Activated CD4-positive, alpha-beta T cell treated with anti-CD3 and anti-CD28 coated beads, Interleukin-10, Interleukin-2, amounts not matched to agents 100 ng/mL and 50 ng/mL, durations not matched to agents 16 hours and 8 hours (primary cell): Measurements from ENCODE around the gene CFAP54.
A peak's percentile ranks its signal among the peaks of the same experiment; 100 is the strongest.
"Not testable (repeated sequence)": the region's sequence is repeated elsewhere in the genome, so short reads cannot be mapped to it uniquely, and the experiment has no call there.

Experiments
- DNase-seq: peaks from one replicate; pipeline ENCODE4 v3.0.0-alpha.2; 2020

CFAP54 gene, protein sequence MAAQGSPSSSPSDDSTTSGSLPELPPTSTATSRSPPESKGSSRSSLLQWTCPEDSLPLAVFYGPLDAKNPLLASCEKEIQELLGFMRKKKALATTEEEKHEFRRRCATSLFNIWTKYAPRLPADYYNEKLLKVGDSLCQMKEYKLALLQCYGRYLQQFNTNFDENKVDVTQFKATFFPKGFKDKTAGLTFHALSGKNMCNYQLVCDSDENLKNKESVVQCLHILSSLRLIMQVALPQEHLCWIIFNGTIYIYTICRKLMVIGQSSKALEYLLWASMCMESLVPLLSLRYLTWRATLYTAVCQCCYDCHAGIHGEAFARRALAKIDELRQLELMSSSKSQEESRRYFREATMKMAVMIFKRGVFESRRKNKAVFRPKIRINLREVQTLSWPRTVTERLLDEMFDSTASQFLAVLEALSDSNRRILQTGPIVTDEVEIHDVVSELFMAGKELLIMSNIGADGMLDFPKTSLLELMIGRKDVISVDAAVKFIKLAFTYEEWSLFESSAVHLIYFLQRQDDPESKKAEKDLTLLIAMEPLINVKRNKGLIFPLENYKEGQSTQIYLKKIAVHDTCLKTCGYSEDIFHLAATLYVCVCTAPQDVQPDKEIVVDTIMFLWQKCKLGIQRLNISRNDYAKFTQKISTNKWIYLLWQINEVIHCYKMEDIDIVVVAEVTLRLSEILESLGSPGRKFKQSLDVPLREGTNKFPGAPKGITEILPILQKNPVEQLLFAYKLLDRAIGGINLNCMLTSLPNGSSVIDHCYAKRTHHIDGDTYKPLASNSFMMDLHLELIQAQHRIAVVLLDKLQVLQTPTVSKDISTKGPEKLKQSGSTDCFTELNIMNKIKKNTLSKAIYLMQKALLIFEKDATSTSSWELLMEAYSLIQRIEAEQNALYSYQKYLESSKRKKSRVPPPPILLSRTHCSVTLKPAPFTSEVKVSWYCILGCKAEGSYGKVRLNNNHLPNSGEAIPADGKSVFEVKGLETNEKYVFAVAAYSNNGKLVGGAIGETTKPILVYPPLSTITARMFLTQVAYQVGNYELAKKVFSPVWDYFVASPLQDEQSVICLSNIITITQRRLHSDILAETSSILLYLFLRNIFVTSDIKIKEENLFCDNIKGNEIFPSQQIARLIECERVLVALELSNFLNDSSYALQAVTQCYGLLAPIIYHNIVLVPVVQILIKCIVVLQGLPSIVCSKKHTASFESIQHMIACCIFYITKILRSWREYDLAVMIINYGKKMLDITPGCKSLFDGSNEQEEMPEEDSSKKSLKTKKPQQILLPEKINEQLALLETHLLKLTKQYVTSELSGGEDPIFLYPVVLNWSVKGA (N-terminal part only)

DNA sequence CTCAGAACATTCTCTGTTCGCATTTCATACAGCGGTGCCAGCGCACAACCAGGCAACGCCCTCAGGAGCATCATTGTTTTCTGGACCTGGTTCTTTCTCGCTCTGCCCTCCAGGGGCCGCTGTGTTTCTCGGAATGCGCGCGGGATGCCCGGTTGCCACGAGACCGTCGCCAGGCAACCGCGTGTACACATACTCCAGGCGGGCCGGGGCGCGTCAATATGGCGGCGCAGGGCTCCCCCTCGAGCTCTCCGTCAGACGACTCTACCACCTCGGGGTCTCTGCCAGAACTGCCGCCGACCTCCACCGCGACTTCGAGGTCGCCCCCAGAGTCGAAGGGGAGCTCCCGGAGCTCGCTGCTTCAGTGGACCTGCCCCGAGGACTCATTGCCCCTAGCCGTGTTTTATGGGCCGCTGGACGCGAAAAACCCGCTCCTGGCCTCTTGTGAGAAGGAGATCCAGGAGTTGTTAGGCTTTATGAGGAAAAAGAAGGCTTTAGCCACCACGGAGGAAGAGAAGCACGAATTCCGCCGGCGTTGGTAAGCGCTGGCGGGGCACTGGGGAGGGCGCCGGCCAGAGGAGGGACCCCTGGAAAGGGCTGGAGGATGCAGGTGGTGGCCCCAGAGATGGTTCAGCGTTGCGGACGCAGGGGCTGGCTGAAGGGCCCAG lies at the start of gene CFAP54:
CFAP54 (plus strand) TSS at position 186 of the 665 bp plus-strand sequence; CDS start at position 219, 33 bp downstream.
- peak; percentile 96 for DNase-seq

DNA sequence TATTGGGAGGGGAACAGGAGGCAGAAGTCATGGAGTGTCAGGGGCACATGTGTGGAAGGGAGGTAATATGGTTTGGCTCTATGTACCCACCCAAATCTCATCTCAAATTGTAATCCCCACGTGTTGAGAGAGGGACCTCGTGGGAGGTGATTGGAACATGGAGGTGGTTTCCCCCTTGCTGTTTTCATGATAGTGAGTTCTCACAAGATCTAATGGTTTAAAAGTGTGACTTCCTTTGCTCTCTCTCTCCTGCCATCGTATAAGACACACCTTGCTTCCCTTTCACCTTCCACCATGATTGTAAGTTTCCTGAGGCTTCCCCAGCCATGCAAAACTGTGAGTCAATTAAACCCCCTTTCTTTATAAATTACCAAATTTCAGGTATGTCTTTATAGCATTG lies 47.6 kb upstream of the CFAP54 start:
- no peak for DNase-seq

DNA sequence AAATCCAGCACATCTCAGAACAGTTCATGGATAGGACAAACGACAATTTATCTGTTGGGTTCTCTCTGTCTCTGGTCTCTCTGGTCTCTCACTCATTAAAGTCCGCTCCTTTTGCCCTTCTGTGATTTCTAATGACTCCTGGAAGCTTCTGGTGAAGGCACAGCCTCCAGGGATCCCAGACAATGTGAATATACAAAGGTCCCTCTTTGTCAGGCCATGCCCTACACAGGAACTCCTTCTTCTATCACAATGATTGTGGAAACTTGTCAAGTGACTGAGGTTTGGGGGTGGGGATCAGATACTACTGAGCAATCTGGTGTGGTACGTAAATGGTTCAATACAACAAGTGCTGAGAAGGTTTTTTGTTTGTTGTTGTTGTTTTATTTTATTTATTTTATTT lies 46.5 kb upstream of the CFAP54 start:
- DNase-seq, result no peak

DNA sequence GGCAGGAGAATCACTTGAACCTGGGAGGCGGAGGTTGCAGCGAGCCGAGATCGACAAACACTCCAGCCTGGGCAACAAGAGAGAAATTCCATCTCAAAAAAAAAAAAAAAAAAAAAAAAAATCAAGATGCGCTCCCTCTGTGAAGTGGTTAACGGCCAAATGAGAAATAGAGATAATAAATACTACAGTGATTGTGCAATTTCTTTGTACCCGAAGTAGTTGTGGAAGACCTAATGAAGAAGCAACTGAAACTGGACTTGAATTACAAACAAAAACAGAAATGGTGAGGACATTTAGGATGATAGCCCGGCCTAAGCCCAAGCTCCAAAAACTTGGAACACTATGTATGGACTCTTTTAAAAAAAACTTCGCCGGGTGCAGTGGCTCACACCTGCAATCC lies 45.0 kb upstream of the CFAP54 start:
- DNase-seq, result no peak

DNA sequence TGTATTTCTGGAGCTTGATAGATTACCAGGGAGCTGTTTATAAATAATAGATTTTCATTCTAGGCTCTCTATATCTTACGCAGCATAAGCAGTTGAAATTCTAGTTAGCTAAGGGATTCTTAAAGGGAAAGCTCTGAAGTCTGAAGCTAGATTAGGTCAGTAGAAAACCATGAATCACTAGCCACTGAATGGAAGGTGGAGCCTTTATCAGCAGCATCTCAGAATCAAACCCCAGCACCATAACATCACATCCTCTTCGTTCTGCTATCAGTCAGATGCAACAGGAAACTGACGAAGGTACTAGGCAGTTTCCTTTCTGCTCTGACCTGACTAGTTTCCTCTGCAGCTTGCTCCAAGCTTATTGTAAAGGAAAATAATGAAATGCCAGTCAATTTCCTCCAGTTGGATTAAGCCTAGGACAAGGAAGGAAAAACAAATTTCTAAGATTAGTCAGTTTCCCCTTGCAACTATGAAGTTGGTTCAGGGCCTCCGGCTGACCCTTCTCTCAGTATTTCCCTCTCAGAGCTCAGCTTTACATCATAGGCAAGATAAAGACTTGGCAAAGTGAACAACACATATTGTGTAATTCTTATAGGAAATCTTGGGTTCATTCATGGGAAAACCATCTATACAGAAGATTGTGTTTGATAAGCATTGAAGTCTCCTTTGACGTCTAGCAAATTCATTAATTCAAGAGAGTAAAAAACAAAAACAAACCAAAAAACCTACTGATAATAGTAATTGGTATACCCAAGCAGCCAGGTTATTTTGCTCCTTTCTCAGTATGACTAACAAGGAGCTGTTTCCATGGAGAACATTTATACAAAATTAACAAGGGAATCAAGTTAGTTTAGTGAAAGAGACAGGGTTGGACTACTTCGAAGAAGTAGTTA lies 43.4 kb upstream of the CFAP54 start:
- peak; percentile 93 for DNase-seq

DNA sequence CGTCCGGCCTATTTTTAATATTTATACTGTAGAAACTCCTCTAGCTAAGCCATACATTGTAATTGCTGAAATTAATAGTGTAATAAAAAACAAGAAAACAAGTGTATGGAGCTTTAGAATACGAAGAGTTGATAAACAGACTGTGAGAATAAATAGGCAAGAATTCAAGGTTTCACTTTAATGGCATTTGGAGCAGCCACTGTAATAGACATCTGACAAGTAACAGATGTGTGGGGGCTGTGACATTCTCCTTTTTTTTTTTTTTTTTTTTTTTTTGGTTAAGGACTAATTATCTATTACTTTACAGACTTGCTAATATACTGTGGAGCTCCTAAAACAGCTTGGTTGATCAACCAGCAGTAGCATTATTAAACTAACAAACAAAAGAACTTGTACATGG lies 42.1 kb upstream of the CFAP54 start:
- DNase-seq, result no peak

DNA sequence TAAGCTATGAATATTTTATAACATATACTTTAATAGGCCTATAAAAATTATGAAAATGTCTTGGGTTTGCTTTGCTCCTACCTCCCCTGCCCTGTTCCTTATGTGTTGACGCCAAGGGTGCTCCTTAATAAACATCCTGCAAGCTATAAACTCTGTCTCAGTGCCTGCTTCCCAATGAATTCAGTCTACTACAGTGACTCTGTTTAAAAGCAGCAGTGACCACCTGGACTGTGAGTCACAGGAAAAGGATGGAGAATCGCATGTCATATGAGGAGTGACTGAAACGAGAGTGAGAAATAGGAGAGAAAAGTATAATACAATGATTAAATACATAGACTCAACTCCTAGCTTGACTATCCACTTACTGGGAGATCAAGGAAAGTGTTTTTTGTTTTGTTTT lies 41.1 kb upstream of the CFAP54 start:
- DNase-seq, result no peak

DNA sequence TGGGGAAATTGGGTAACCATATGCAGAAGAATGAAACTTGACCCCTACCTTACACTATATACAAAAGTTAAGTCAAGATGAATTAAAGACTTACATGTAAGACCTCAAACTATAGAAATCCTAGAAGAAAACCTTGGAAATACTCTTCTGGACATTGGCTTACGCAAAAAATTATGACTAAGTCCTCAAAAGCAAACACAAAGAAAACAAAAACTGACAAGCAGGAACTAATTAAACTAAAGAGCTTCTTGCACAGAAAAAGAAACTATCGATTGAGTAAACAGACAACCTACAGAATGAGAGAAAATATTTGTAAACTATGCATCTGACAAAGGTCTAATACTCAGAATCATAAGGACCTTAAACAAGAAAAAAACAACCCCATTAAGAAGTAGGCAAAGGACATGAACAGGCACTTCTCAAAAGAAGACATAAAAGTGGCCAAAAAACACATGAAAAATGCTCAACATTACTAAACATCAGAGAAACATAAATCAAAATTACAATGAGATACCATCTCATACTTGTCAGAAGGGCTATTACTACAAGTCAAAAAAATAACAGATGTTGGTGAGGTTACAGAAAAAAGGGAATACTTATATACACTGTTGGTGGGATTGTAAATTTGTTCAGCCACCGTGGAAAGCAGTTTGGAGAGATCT lies 37.0 kb upstream of the CFAP54 start:
- DNase-seq, result no peak

DNA sequence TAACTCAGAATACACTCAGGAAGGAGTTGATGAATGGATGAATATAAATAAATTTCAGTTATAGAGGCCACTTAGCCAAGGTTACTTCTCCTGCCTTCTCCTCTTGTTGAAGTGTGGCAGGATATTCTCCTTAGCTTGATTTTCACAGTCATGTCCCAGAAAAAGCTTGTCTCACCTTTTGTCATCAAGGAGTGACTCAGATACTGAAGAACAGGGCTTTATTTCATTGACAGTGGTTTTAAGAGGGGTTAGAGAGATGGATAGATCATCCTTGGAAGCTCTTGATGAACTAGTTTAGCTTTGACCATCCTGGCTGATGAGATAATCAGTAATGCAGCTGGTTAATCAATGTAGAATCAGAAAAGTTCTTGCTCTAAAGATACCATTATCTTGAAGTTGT lies 35.0 kb upstream of the CFAP54 start:
- no peak for DNase-seq

DNA sequence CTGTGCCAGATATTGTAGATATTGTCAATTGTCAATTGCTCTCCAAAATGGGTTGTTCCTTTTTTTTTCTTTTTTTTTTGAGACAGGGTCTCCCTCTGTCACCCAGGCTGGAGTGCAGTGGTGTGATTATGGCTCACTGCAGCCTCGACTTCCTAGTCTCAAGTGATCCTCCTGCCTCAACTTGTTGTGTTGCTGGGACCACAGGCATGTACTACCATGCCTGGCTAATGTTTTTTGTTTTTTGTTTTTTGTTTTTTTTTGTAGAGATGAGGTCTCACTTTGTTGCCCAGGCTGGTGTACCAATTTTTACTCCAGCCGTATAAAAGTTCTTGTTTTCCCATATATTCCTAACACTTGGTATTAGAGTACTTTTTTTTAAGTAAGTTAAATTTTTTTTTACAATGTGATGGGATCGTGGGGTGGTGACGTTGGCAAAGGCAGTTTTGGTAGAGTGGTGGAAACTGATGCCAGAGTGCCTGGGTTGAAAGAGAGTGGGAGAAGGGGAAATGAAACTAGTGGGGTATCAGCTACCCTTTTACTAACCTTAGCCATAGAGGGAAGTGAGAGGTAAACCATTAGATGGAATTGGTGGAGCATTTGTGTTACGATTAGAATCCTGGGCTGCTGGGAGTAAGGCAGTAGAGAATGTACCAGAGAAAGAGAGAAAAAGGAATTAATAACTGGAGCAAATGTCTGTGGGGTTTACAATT lies 33.0 kb upstream of the CFAP54 start:
- DNase-seq, result no peak

DNA sequence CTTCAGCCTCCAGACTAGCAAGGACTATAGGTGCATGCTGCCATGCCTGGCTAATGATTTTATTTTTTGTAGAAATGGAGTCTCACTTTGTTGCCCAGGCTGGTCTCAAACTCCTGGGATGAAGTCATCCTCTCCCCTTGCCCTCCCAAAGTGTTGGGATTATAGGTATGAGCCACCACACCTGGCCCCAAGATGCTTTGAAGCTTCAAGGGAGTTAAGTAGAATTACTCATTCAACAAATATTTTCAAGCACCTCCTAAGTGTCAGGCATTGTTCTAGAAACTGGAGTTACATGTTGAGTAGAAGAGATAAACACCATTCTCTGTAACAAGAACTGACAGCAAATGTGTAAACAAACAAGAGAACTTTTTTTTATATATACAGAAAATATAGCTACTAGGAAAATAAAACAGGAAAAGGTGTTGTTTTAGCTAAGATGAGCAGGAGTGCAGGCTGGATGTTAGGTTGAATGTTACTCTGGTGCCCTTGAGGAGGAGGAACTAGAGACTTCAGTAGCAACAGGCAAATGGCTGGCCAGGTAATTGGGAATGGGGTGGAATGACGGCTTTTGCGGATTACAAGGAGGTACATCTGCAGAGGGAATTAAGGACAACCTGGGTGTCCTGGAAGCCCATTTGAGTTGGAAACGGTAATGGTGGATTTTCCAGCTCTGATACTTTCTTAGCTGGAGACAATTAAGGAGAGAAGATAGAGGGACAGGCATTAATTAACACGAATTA lies 32.0 kb upstream of the CFAP54 start:
- DNase-seq, result no peak

DNA sequence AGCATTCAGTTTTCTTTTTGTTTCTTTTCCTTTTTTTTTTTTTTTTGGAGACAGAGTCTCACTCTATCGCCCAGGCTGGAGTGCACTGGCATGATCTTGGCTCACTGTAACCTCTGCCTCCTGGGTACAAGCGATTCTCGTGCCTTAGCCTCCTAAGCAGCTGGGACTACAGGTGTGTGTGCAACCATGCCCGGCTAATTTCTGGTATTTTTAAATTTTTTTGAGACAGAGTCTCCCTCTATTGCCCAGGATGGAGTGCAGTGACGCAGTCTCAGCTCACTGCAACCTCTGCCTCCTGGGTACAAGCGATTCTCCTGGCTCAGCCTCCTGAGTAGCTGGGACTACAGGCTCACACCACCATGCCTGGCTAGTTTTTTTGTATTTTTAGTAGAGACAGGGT lies 30.1 kb upstream of the CFAP54 start:
- DNase-seq, result not testable (repeated sequence)

DNA sequence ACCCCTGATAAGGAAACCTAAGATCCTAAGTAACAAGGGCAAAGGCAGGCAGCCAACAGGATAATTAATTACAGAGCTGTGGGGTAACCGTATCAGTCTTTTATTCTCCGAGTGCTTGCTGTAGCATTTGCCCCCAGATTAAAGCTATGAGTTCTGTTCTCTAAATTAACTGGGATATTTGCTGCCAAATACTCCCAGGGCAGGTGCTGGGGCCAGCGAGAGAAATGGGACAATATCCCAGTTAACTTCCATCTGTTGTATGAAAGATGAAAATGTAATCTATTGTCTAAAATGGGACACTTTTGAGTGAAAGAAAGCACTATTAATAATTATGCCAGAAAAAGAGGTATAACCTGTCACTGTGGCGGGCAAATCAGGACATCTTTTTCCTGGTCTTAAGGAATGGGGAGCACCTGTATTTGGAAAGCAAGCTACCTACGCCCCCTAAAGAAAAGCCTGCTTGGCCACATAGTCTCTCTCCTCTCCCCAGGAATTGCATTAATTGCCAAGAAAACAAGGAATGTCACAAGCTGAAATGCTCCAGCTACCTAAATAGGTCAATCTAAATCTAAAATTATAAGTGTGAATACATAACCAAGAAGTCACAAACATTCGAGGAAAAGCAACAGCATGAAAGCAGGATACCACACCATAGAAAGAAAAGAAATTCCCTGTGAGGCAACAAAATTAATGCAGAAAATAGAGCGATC lies 26.7 kb upstream of the CFAP54 start:
- no peak for DNase-seq

DNA sequence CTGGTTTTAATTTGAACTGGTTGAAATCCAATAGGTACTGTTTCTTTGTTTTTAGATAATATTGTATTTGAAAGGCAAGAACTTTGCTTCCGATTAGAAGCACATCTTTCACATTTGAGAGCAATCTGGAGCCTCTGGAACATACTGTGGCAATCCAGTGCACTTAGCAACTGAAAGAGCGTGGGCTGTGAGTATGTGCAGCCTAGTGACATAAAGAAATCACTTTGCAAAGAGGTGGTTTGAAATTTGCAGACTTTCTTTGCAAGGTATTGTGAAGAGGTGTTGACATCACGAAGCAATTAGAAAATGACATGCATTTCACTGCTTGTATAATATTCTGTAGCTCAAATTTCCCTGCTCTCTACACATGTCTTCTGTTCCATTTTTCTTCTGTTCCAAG lies 23.5 kb upstream of the CFAP54 start:
- no peak for DNase-seq

DNA sequence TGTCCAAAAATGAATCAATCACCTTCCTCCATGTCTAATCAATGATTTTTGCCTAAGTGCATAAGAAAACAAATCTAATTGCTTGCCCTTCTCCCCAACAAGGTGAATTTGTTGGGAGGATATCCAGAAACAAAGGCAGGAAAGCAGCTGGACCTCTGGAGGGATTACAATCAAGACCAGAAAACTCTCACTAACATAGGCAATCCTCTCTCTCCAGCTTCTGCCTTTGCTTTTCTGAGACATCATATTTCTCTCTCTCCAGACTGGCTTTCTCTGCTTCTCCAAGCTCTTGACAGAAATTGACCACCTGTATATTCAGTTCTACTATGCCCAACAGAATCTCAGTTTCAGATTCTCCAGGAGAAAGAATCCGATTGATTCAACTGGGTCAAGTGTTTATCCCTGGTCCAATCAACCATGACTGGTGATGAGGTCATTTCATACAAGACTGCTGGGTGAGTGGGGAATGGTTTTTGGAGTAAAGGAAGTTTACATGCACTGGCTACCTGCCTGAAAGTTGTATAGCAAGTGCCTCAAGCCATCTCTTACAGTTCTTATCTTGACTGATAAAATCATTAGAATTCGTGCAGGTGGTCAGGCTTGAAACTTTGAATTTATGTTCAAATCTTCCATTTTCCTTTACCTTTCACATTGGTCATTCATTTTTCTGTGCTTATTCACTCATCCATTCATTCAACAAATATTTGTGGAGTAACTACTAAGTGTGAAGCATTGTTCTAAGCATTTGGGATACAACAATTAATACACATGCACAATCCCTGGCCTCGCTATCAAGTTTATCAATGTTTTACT lies 22.2 kb upstream of the CFAP54 start:
- DNase-seq, result no peak

DNA sequence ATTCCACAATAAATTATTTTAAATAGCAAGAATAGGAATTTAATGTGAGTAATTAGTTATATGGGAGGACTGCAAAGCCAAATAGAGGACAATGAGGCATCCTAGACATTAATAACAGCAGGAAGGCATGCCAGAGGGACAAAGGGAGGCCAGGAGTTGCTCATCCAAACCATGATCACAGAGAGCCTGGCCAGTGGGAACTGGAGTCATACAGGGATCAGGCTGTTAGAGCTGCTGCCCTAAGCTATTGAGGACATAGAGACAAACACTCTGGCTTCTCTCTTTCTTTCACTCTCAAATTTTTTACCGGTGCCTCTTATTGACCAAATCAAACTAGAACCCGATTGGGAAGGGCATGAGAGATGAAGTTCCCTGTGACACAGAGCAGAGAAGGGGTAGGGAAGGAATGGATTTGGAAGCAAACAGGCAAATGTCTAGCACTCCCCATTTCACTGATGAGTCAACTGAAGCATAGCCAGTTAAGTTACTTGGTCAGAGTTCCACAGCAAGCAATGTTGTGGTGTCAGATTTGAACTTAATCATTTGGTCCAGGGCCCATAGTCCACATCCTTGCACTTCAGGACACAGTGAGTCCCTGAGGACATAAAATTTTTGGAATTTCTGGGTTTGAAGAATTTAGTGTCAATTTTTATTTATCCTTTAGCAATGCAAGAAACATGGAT lies 17.9 kb upstream of the CFAP54 start:
- no peak for DNase-seq

DNA sequence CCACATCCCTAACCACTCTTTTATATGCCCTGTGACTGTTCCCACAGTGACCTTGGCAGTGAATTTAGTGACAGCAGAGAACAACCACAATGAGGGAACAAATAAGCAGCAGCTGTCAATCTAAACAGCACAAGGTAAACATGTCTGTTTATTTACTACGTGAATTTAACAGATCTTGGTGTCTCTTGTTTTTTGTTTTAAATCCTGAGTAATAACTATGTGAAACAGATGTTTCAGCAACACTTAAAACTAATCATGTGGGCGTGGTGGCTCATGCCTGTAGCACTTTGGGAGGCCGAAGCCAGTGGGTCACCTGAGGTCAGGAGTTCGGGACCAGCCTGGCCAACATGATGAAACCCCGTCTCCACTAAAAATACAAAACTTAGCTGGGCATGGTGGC lies 17.0 kb upstream of the CFAP54 start:
- no peak for DNase-seq
